DMS53 treated with DMSO at 0.1 percent for 48 hours (cell line): ENCODE data around the gene CACNA2D2.

Experiments used
- DNase-seq: peaks from one replicate; lab custom pipeline; 2025; ENCODE audit not compliant: unreplicated experiment; lab: John Stamatoyannopoulos, UW

CACNA2D2 gene

DNA sequence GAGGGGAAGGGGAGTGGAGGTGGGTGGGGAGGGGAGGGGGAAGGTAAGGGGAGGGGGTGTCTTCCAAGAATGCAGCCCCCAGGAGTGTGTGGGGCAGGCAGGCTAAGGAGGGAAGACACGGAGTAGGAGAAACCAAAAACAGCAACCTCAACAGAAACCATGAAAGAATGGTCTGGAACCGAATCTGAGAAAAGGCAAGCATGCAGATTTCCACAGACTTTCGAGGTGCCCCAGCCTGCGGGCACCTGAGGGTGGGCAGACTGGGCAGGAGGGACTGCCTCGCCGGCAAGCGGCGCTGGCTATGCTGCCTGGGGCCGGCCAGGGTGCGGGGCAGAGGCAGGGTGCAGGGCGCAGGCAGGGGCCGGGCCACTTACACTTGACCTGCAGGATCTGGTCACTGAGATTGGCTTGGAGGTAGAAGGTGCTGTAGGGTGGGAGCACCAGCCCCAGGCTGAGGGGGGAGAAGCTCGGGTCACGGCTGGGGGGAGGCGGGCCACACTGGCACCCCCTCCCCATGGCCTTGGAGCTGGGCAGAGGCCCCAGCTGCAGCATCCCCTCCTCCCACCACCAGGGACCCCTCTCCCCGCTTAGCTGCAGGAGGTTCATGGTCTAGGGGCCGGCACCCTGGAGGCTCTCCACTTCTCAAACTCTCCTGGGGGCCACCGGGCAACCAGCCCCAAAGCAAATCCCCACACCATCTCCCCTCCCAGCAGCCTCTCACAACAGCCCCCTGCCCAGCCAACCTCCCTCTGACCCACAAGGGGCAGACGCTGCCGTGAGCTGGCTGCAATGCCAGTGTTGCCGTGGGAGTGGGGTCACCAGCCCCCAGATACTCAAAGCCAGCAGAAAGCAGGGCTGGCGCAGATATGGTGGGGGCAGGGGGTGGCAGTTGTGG lies 128.8 kb downstream of the CACNA2D2 start:
- no peak for DNase-seq

DNA sequence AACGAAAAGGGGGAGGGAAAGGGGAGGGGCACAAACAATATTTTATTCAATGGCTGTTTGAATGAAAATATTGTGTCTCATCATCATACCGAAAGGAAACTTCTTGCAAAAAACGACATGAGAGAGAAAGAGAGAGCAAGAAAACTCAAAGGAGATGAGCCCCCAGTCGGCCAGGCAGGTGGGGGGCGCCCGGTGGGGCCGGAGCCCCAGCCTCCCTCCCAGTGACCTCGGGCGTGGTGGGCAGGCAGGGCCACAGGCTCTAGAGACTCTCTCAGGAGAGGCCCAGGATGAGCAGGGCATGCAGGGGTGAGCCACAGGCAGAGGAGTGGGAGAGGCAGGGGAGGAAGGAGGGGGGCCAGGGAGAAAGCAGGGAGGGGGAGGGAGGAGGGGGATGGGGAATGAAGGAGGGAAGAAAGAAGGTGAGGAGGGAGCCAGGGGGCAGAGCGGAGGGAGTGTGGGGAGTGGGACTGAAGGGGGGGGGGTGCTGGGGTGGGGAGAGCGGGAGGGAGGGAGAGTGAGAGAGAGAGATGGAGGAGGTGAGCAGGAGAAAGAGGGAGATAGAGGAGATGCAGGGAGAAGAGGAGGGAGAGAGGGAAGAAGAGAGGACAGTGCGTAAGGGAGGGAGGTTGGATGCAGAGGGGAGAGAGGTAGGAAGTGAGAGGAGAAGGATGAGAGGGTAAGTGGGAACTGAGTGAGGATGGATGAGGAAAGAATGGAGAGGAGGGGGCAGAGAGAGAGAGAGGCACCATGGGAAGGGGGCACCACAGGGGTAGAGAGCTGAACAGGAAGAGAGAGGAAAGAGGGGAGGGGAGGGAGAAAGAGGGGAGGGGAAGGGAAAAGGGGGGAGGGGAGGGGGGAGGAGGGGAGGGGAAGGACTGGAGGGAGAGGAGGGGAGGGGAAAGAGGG lies 130.0 kb downstream of the CACNA2D2 start:
- DNase-seq = no peak

DNA sequence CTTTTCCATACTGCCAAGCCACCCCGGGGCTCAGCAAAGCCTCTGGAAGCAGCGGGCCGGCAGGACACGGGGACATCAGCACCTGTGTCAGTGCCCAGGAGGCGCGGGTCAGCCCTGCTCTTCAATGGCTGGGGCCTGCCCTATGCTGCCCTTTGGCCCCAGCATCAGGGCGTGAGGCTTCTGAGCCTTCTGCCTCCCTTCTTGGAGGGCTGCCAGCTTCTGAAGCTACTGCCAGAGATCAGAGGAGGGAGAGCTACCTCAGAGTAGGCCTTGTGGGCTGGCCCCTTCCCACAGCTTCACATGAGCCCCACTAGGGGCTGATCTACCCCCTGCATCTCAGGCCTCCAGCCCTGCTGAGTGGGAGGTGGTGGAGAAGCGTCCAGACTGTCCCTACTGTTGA lies 131.1 kb downstream of the CACNA2D2 start:
- no peak for DNase-seq

DNA sequence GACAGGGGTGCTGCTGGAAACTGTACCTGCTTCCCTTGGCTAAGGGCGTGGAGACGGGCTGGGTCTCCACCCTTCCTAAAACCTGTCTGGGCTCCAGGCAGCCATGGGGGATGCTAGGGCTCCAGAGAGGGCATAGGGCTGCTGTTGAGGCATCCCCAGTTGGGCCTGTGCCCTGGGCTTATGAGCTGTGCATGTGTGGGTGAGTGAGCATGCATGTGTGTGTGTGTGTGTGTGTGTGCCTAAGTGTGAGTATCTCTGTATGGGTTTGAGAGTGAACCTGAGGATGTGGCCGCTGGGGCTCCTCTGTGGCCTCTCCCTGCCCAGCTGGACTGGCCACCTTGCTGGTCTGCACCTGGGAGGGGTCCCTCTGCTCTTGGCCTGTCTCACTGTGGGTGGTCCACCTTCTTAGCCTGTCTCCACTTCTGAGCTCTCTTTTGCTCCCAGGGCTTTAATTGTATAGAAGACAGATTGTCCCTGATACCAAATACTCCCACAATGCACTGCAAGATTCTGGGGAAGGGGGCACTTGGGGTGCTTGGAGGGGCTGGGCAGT lies 132.2 kb downstream of the CACNA2D2 start:
- DNase-seq = no peak

GRCh38 chr3:50370594-50370993 lies 132.8 kb downstream of the CACNA2D2 start:
- peak; percentile 6 for DNase-seq

GRCh38 chr3:50369012-50369670 lies 134.3 kb downstream of the CACNA2D2 start:
- DNase-seq = no peak

DNA sequence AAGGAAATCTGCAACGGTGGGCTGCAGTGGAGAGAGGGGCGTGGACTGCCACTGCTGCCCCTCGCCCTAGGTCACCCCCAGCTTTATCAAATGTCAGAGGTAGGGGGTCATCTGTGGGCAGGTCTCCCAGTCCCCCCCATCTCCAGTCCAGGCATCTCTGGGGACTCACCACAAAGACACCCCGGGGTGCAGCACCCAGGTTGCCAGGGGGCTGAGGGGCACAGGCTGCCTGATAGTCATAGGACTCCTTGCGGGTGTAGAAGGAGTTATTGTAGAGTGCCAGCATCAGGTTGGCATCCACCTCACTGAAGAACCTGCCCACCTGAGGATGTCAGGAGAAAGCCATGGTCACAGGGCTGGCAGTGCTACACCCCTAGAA lies 137.6 kb downstream of the CACNA2D2 start:
- no peak for DNase-seq

GRCh38 chr3:50365080-50365841 lies 138.2 kb downstream of the CACNA2D2 start:
- no peak for DNase-seq

- no peak for DNase-seq
Observed at GRCh38 chr3:50364573-50365079, 138.8 kb downstream of the CACNA2D2 start.

DNA sequence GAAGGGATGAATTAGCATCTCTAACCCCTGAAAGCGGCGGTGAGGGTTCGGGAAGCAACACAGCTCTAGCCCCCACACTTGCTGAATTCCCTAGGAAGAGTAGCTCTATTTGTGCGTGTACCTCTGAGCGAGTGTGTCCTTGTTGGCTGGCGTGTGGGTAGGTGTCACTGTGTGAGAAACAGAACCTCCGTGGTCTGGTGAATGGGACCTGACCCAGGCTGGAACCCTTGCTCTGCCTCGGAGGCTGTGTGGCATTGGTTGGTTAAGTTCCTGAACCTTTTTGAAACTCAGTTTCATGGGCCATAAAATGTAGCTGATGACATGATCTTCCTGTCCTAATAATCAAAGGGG lies 143.7 kb downstream of the CACNA2D2 start:
- DNase-seq = no peak

- peak; percentile 75 for DNase-seq
Observed at GRCh38 chr3:50358911-50359759, 144.3 kb downstream of the CACNA2D2 start, which contains the start of gene TMEM115. TSS of gene TMEM115 (minus strand) at chr3:50359521. CDS start at chr3:50359063, 458 bp downstream.

- DNase-seq = no peak
Observed at GRCh38 chr3:50358355-50358910, 145.0 kb downstream of the CACNA2D2 start.

DNA sequence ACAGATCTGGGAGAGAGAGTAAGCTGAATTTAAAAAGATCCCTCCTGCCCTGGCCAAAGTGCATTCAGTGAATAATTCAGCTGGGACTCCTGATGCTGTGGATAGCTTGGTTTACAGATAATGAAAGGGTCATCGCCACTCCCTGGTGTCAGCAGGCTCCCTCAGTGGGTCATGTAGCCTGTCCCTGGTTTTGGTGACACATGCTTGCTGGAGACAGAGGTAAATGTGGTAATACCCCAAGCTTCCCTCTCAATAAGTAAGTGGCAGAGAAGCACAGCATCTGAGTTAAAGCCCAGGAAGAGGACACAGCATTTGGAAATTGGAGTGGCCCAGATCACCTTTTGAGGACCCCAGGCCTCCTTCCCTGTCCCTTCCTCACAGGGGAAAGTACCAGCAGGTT lies 146.0 kb downstream of the CACNA2D2 start:
- no peak for DNase-seq

DNA sequence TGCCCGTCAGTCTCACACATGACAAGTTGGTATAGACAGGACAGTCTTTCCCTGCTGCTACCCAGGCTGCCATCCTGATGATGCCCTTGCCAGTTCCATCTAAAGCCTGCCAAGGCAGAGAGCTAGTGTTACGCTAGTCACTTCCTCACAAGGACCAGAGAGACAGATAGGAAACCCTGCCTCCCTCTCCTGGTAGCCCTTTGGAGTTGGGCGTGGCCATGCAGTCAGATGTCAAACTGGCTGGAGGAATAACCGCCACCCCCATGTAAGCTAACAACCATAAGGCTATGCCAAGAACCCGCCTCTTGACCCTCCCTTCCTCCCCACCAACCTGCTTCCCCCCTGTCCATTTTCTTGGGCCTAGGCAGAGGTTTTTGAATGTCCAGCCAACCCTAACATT lies 146.9 kb downstream of the CACNA2D2 start:
- no peak for DNase-seq

- no peak for DNase-seq
Observed at GRCh38 chr3:50355829-50356552, 147.4 kb downstream of the CACNA2D2 start.

GRCh38 chr3:50354850-50355249 lies 148.6 kb downstream of the CACNA2D2 start:
- DNase-seq = no peak

- DNase-seq = no peak
Observed at GRCh38 chr3:50354186-50354764, 149.2 kb downstream of the CACNA2D2 start.
